Bronchial epithelial cell (primary cell): ENCODE measurements around the gene SNX5. TPM values are rescaled to one million over a fixed set of nuclear protein-coding genes. Genes with fewer than 3 reads are reported as not detected.

ENCODE experiments used
- DNase-seq: peaks from one replicate; pipeline ENCODE4 v3.0.0-alpha.2; 2010; ENCODE audit warnings: low read depth
- FAIRE-seq: peaks from 2 replicates; lab custom pipeline; 2011; peaks lifted over from hg19 to GRCh38; lab: Jason Lieb, UNC
- H3K27me3 ChIP-seq: 2 replicates; pipeline ENCODE4 v1.5.1; 2011; ENCODE audit warnings: low read length; ENCODE audit not compliant: control insufficient read depth, insufficient read depth
- H3K36me3 ChIP-seq: 2 replicates; pipeline ENCODE4 v1.5.1; 2011; ENCODE audit warnings: low read length; ENCODE audit not compliant: control insufficient read depth, insufficient read depth
- H3K4me3 ChIP-seq: 2 replicates; pipeline ENCODE4 v1.5.1; 2011; ENCODE audit warnings: mild to moderate bottlenecking, low read depth, low read length, control low read depth
- total RNA-seq: library from RNA; depleted of rRNA; stranded (reverse); fragments of >200 nt; gene quantifications from 2 replicates; pipeline ENCODE4 v1.2.1, GENCODE V29; 2014
- TF ChIP-seq, protein P1 (sequence below): IDR thresholded peaks from 2 replicates; pipeline ENCODE4 v1.5.1; 2011; ENCODE audit warnings: mild to moderate bottlenecking, moderate library complexity, low read length, control low read depth, inconsistent platforms; ENCODE audit not compliant: insufficient read depth, severe bottlenecking

Gene SNX5
- total RNA-seq, 1 donor from 2014 or later, result 152 TPM

DNA sequence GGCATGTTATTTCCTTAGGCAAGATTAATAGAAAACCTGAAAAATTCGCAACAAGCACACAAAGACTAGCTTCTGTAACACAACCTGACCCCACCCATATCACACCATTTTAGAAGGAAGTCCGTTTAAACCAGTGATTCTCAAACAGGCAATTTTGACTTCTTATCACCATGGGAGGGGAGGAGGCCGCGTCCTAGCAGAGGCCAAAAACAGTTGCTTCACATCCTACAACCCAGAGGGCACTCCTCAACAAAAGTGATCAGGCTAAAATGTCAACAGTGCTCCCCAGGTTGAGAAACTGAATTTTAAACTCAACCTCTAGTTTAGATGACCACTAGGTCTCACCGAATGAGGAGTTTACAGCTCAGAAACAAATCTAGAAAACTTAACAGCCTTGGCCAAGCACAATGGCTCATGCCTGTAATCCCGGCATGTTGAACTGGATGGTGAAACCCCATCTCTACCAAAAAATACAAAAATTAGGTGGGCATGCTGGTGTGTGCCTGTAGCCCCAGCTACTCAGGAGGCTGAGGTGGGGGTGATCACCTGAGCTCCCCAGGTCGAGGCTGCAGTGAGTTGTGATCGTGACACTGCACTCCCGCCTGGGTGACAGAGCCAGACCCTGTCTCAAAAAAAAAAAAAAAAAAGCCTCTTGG is 3.4 kb downstream of the SNX5 start:
- peaks cover 3% of the 10 kb centered on the region for H3K36me3 ChIP-seq
- H3K4me3 ChIP-seq, result no peak overlapping the region
- DNase-seq (no peak), FAIRE-seq (no peak)
- no peaks in the 10 kb centered on the region for H3K27me3 ChIP-seq
- TF ChIP-seq, protein P1, sequence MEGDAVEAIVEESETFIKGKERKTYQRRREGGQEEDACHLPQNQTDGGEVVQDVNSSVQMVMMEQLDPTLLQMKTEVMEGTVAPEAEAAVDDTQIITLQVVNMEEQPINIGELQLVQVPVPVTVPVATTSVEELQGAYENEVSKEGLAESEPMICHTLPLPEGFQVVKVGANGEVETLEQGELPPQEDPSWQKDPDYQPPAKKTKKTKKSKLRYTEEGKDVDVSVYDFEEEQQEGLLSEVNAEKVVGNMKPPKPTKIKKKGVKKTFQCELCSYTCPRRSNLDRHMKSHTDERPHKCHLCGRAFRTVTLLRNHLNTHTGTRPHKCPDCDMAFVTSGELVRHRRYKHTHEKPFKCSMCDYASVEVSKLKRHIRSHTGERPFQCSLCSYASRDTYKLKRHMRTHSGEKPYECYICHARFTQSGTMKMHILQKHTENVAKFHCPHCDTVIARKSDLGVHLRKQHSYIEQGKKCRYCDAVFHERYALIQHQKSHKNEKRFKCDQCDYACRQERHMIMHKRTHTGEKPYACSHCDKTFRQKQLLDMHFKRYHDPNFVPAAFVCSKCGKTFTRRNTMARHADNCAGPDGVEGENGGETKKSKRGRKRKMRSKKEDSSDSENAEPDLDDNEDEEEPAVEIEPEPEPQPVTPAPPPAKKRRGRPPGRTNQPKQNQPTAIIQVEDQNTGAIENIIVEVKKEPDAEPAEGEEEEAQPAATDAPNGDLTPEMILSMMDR, result no peak

GRCh38 chr20:17964632-17965031 is 4.0 kb downstream of the SNX5 start:
- no peak overlapping the region for H3K4me3 ChIP-seq
- no peaks in the 10 kb centered on the region for H3K27me3 ChIP-seq
- FAIRE-seq (no peak), DNase-seq (no peak)
- TF ChIP-seq, protein P1, result no peak
- peaks cover 3% of the 10 kb centered on the region for H3K36me3 ChIP-seq

DNA sequence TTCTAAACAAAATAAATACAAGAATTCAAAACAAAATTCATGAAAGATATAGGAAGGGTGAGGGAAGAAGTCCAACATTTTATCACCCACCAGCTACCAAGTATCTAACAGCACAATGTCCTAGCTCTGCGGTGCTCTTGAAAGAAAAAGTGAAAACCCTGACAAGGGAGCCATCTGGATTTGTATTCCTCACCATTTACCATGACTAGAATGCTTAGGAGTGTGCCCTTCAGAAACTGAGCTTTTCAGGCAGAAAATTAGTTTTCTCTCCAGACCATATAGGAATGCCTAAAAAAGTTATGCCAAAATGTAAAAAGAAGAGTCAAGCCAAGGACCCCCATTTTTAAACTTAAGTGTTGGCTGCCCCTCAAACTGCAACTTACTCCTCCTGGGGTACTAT is 4.5 kb downstream of the SNX5 start:
- Histone ChIP-seq H3K27me3 (no peaks in the 10 kb centered on the region), H3K36me3 (peaks cover 3% of the 10 kb centered on the region), H3K4me3 (no peak overlapping the region)
- TF ChIP-seq, protein P1, result no peak
- FAIRE-seq (no peak), DNase-seq (no peak)

- no peak for DNase-seq
- Histone ChIP-seq H3K4me3 (no peak overlapping the region), H3K36me3 (peaks cover 3% of the 10 kb centered on the region), H3K27me3 (no peaks in the 10 kb centered on the region)
- TF ChIP-seq, protein P1, result no peak
- FAIRE-seq, result no peak
Observed at GRCh38 chr20:17963114-17963897, 5.3 kb downstream of the SNX5 start.

GRCh38 chr20:17961587-17961940 is 7.0 kb downstream of the SNX5 start:
- no peak for DNase-seq
- FAIRE-seq, result no peak
- H3K27me3 ChIP-seq, result no peaks in the 10 kb centered on the region
- H3K4me3 ChIP-seq, result no peak overlapping the region
- H3K36me3 ChIP-seq, result peaks cover 5% of the 10 kb centered on the region
- TF ChIP-seq, protein P1, result no peak
